A673 (cell line): ENCODE data around the gene CHRND.

Experiments
- EZH2 ChIP-seq: fragments of 200-600 bp; sonication (generic); IDR thresholded peaks from 2 replicates; pipeline ENCODE4 v1.6.1; 2017; ENCODE audit warnings: borderline replicate concordance, low read depth, mild to moderate bottlenecking, mixed read lengths, antibody characterized with exemption, low read length; ENCODE audit not compliant: poor library complexity, severe bottlenecking
- TF ChIP-seq, protein P1 (sequence below): fragments of 300-800, 200-600 bp; sonication (generic); conservative IDR thresholded peaks from 2 replicates; pipeline ENCODE4 v1.5.1; 2017; ENCODE audit warnings: low read depth, mild to moderate bottlenecking, antibody characterized with exemption, low read length, moderate library complexity, mixed read lengths

GRCh38 chr2:232537079-232537478 is 11.1 kb downstream of the CHRND start:
- TF ChIP-seq, protein P1, sequence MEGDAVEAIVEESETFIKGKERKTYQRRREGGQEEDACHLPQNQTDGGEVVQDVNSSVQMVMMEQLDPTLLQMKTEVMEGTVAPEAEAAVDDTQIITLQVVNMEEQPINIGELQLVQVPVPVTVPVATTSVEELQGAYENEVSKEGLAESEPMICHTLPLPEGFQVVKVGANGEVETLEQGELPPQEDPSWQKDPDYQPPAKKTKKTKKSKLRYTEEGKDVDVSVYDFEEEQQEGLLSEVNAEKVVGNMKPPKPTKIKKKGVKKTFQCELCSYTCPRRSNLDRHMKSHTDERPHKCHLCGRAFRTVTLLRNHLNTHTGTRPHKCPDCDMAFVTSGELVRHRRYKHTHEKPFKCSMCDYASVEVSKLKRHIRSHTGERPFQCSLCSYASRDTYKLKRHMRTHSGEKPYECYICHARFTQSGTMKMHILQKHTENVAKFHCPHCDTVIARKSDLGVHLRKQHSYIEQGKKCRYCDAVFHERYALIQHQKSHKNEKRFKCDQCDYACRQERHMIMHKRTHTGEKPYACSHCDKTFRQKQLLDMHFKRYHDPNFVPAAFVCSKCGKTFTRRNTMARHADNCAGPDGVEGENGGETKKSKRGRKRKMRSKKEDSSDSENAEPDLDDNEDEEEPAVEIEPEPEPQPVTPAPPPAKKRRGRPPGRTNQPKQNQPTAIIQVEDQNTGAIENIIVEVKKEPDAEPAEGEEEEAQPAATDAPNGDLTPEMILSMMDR: peak; percentile 51
- no peak for TF ChIP-seq EZH2
